Caco-2 (cell line): ENCODE data around the gene ABCC3. TPM values are rescaled to one million over a fixed set of nuclear protein-coding genes. Genes with fewer than 3 reads are reported as not detected.

Experiments
- BruUV-seq: library from RNA; stranded (reverse); fragments of 400-500 nt; replicated peaks from 2 replicates; lab custom pipeline; 2021; lab: Mats Ljungman, UMichigan
- CTCF ChIA-PET: fragments of 300-600 bp; sonication (Branson Sonifier 250); formaldehyde crosslinking; loops from one replicate; lab custom pipeline; 2022; ENCODE audit warnings: antibody characterized with exemption; lab: Charles Lee
- POLR2A ChIA-PET: fragments of 300-600 bp; sonication (Branson Sonifier 250); formaldehyde crosslinking; loops from one replicate; lab custom pipeline; 2022; ENCODE audit warnings: antibody characterized with exemption; lab: Charles Lee
- DNase-seq, 2 experiments: peaks; one replicate each; pipeline versions ENCODE4 v3.0.0 to v3.0.0-alpha.2; 2020 to 2022
- H3K27me3 ChIP-seq: replicated peaks from 2 replicates; pipeline ENCODE4 v1.6.0; 2011; ENCODE audit warnings: low read length; ENCODE audit not compliant: control insufficient read depth, insufficient read depth
- H3K36me3 ChIP-seq: 2 replicates; pipeline ENCODE4 v1.5.1; 2011; ENCODE audit warnings: low read length; ENCODE audit not compliant: control insufficient read depth, insufficient read depth
- H3K4me1 ChIP-seq: fragments of 250-450 bp; sonication (Bioruptor Pico); 2 replicates; pipeline ENCODE4 v1.5.1; 2020; ENCODE audit warnings: mild to moderate bottlenecking
- H3K4me3 ChIP-seq: 2 replicates; pipeline ENCODE4 v1.5.1; 2011; ENCODE audit warnings: low read depth, mild to moderate bottlenecking, control low read depth, low read length
- H3K9me3 ChIP-seq: fragments of 250-450 bp; sonication (Bioruptor Pico); 2 replicates; pipeline ENCODE4 v1.5.1; 2020; ENCODE audit warnings: mild to moderate bottlenecking, moderate library complexity
- H3K27ac Mint-ChIP-seq: one replicate; pipeline ENCODE4 v1.8.0; 2022; ENCODE audit warnings: mixed read lengths; ENCODE audit not compliant: unreplicated experiment
- H3K27me3 Mint-ChIP-seq: one replicate; pipeline ENCODE4 v1.8.0; 2022; ENCODE audit warnings: mixed read lengths; ENCODE audit not compliant: insufficient read depth, unreplicated experiment
- H3K36me3 Mint-ChIP-seq: one replicate; pipeline ENCODE4 v1.8.0; 2022; ENCODE audit warnings: mild to moderate bottlenecking, mixed read lengths; ENCODE audit not compliant: insufficient read depth, unreplicated experiment
- H3K4me1 Mint-ChIP-seq: one replicate; pipeline ENCODE4 v1.8.0; 2022; ENCODE audit warnings: low read depth, mixed read lengths; ENCODE audit not compliant: unreplicated experiment
- H3K4me3 Mint-ChIP-seq: one replicate; pipeline ENCODE4 v1.8.0; 2022; ENCODE audit warnings: mild to moderate bottlenecking, moderate library complexity, mixed read lengths; ENCODE audit not compliant: unreplicated experiment
- H3K9me3 Mint-ChIP-seq: one replicate; pipeline ENCODE4 v1.8.0; 2022; ENCODE audit warnings: mixed read lengths; ENCODE audit not compliant: unreplicated experiment
- intact Hi-C: fragments of 100-400 bp; cut with micrococcal nuclease; formaldehyde crosslinking; loops from one replicate; pipeline ENCODE4 v1.10.0; 2022; ENCODE audit not compliant: unreplicated experiment
- total RNA-seq: library from RNA; stranded (reverse); gene quantifications from 2 replicates; pipeline ENCODE4 v1.2.3, GENCODE V29; 2022
- TF ChIP-seq, protein P1 (sequence below), 2 experiments: fragments of 200-600 bp in 1 of 2; IDR thresholded peaks; 1 replicate in 1 of 2; 2 replicates in 1 of 2; pipeline versions ENCODE4 v1.5.1 to v1.8.0; 2011 to 2022; ENCODE audit warnings: antibody characterized with exemption in 1 of 2, control low read depth in 1 of 2, inconsistent platforms in 1 of 2, low read depth in 1 of 2, low read length in 1 of 2, mild to moderate bottlenecking in 1 of 2, moderate library complexity in 1 of 2; ENCODE audit not compliant: insufficient read depth in 1 of 2, severe bottlenecking in 1 of 2, unreplicated experiment in 1 of 2

ABCC3 gene
- total RNA-seq, 1 experiment from 2014 or later, result 45.6 TPM

DNA sequence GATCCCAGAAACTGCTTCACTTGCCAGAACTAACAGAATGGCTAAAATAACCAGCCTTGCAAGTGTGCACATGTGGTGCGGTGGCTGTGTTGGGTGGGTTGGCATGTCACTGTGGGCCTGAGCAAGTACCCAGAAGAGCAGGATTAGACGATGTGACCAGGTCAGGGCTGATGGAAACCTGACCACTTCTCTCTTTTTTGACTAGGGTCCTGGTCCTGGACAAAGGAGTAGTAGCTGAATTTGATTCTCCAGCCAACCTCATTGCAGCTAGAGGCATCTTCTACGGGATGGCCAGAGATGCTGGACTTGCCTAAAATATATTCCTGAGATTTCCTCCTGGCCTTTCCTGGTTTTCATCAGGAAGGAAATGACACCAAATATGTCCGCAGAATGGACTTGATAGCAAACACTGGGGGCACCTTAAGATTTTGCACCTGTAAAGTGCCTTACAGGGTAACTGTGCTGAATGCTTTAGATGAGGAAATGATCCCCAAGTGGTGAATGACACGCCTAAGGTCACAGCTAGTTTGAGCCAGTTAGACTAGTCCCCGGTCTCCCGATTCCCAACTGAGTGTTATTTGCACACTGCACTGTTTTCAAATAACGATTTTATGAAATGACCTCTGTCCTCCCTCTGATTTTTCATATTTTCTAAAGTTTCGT is 56.3 kb downstream of the ABCC3 start:
- no peaks in the 10 kb centered on the region for H3K27me3 ChIP-seq
- peaks cover 92% of the 10 kb centered on the region for H3K4me1 ChIP-seq
- Mint-ChIP-seq H3K27ac (peak overlapping the region; percentile 88), H3K9me3 (no peaks in the 10 kb centered on the region), H3K4me3 (peak overlapping the region; percentile 63), H3K4me1 (peaks cover 78% of the 10 kb centered on the region), H3K36me3 (peaks cover 66% of the 10 kb centered on the region), H3K27me3 (no peaks in the 10 kb centered on the region)
- no peaks in the 10 kb centered on the region for H3K9me3 ChIP-seq
- no peak overlapping the region for H3K4me3 ChIP-seq
- peaks cover 7% of the 10 kb centered on the region; the same call in 1 of the 2 replicates for H3K36me3 ChIP-seq
- no TSS peak for BruUV-seq
- ChIA-PET CTCF (interaction anchor here (0.9 to 8.5 kb wide), 6 partner anchors 10 to 211 kb away, joined by 3 to 132 read pairs (median 46); partner anchors contain the start of genes CACNA1G and SPATA20), POLR2A (interaction anchor here (0.6 to 2.7 kb wide), 3 partner anchors 63 to 1492 kb away, joined by 3 to 20 read pairs (median 3); partner anchors contain the start of gene TOB1)
- intact Hi-C loops, result loop anchor here (10.0 kb wide), 1 partner anchor 326 kb away; no protein-coding TSS in a partner anchor
- TF ChIP-seq, protein P1, sequence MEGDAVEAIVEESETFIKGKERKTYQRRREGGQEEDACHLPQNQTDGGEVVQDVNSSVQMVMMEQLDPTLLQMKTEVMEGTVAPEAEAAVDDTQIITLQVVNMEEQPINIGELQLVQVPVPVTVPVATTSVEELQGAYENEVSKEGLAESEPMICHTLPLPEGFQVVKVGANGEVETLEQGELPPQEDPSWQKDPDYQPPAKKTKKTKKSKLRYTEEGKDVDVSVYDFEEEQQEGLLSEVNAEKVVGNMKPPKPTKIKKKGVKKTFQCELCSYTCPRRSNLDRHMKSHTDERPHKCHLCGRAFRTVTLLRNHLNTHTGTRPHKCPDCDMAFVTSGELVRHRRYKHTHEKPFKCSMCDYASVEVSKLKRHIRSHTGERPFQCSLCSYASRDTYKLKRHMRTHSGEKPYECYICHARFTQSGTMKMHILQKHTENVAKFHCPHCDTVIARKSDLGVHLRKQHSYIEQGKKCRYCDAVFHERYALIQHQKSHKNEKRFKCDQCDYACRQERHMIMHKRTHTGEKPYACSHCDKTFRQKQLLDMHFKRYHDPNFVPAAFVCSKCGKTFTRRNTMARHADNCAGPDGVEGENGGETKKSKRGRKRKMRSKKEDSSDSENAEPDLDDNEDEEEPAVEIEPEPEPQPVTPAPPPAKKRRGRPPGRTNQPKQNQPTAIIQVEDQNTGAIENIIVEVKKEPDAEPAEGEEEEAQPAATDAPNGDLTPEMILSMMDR (IDR thresholded peaks at IDR 0.05; ENCODE audit: insufficient read depth in 1 of 2, low read depth in 1 of 2, low read length in 1 of 2, severe bottlenecking in 1 of 2, unreplicated experiment in 1 of 2), result no peak
- DNase-seq, result no peak

DNA sequence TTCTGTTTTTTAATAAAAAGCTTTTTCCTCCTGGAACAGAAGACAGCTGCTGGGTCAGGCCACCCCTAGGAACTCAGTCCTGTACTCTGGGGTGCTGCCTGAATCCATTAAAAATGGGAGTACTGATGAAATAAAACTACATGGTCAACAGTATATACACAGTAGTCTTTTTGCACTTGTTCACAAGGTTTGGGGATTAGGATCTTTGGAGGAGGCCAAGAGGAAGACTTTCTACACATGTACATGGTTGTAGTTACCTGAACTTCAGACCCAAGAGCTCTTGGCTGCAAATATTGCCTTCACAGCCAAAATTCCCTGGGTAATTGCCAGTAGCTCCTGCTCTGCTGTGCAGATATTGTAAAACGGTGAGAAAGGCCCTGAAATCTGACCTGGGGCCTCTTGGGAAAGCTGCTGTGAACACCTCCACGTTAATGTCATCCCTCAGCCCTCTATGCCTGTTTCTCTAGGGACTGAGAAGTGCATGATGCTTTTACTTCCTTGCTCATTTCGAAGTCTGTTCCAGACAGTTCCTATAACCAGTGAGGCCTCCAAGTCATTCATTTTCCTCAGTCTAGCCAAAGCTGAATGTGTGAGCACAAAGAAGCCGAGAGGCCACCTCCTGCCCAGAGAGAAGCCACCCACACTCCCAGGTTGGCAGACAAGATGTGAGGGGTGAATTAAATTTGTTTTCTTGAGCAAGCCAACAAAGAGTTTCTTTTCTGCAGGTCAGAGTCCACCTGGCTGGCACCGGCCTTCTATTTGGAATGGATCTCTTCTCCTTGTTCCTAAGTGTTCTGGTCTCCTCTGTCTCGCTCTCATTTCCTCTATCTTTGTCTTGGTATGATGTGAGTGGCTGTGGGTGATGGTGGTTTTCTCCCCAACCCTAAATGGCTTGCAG is 57.1 kb downstream of the ABCC3 start:
- H3K27me3 Mint-ChIP-seq, result no peaks in the 10 kb centered on the region
- BruUV-seq, result no TSS peak
- H3K4me1 Mint-ChIP-seq, result peaks cover 70% of the 10 kb centered on the region

More for the DNA sequence above, 57.1 kb downstream of the ABCC3 start:
- TF ChIP-seq, protein P1 (IDR thresholded peaks at IDR 0.05; ENCODE audit: insufficient read depth in 1 of 2, low read depth in 1 of 2, low read length in 1 of 2, severe bottlenecking in 1 of 2, unreplicated experiment in 1 of 2), result no peak
- Histone ChIP-seq H3K4me3 (no peak overlapping the region), H3K27me3 (no peaks in the 10 kb centered on the region), H3K36me3 (peaks cover 11% of the 10 kb centered on the region), H3K4me1 (peaks cover 86% of the 10 kb centered on the region), H3K9me3 (no peaks in the 10 kb centered on the region)
- ChIA-PET POLR2A (interaction anchor here (0.6 to 2.9 kb wide), 16 partner anchors 8 to 1492 kb away, joined by 3 to 21 read pairs (median 6); partner anchors contain the start of genes CACNA1G, LUC7L3 and TOB1), CTCF (interaction anchor here (0.8 to 8.5 kb wide), 14 partner anchors 8 to 213 kb away, joined by 3 to 132 read pairs (median 28); partner anchors contain the start of genes CACNA1G, LUC7L3, RSAD1 and SPATA20)
- peak in 1 of 2 experiments; percentile 54 for DNase-seq
- Mint-ChIP-seq H3K36me3 (peaks cover 66% of the 10 kb centered on the region), H3K9me3 (no peaks in the 10 kb centered on the region), H3K27ac (peak overlapping the region; percentile 88), H3K4me3 (peak overlapping the region; percentile 63)
- intact Hi-C loops, result loop anchor here (10.0 kb wide), 1 partner anchor 327 kb away; no protein-coding TSS in a partner anchor
